Smooth muscle cell (in vitro differentiated cells): ENCODE results near the gene PLEKHA5. TPM values are rescaled to one million over a fixed set of nuclear protein-coding genes. Genes with fewer than 3 reads are reported as not detected.

Experiments used
- DNase-seq: peaks from one replicate; lab custom pipeline; 2025; ENCODE audit not compliant: unreplicated experiment; lab: John Stamatoyannopoulos, UW
- H2AFZ ChIP-seq: fragments of 200-600 bp; sonication (generic); 2 replicates; pipeline ENCODE4 v1.6.0; 2016; ENCODE audit warnings: antibody characterized with exemption, low read depth, mild to moderate bottlenecking
- H3F3A ChIP-seq: fragments of 200-600 bp; sonication (generic); 2 replicates; pipeline ENCODE4 v1.6.0; 2017; ENCODE audit warnings: antibody characterized with exemption, low read depth
- H3K27ac ChIP-seq: fragments of 200-600 bp; sonication (generic); 2 replicates; pipeline ENCODE4 v1.5.1; 2016; ENCODE audit warnings: low read depth, mild to moderate bottlenecking
- H3K27me3 ChIP-seq: fragments of 200-600 bp; sonication (generic); 2 replicates; pipeline ENCODE4 v1.6.1; 2016; ENCODE audit warnings: low read depth, mild to moderate bottlenecking
- H3K36me3 ChIP-seq: fragments of 200-600 bp; sonication (generic); 2 replicates; pipeline ENCODE4 v1.5.1; 2016; ENCODE audit warnings: low read depth
- H3K4me1 ChIP-seq: fragments of 200-600 bp; sonication (generic); 2 replicates; pipeline ENCODE4 v1.5.1; 2016; ENCODE audit warnings: low read depth
- H3K4me2 ChIP-seq: fragments of 200-600 bp; sonication (generic); 2 replicates; pipeline ENCODE4 v1.6.0; 2016; ENCODE audit warnings: mild to moderate bottlenecking
- H3K4me3 ChIP-seq: fragments of 200-600 bp; sonication (generic); 2 replicates; pipeline ENCODE4 v1.5.1; 2016; ENCODE audit warnings: mild to moderate bottlenecking
- H3K79me2 ChIP-seq: fragments of 200-600 bp; sonication (generic); 2 replicates; pipeline ENCODE4 v1.6.0; 2016; ENCODE audit warnings: low read depth, mild to moderate bottlenecking
- H3K9ac ChIP-seq: fragments of 200-600 bp; sonication (generic); 2 replicates; pipeline ENCODE4 v1.6.0; 2016; ENCODE audit warnings: low read depth
- H3K9me3 ChIP-seq: fragments of 200-600 bp; sonication (generic); replicated peaks from 2 replicates; pipeline ENCODE4 v1.5.1; 2016; ENCODE audit warnings: low read depth
- H4K20me1 ChIP-seq: fragments of 200-600 bp; sonication (generic); 2 replicates; pipeline ENCODE4 v1.6.0; 2016; ENCODE audit warnings: low read depth
- CTCF ChIP-seq: fragments of 200-600 bp; sonication (generic); IDR thresholded peaks from 2 replicates; pipeline ENCODE4 v1.5.1; 2017; ENCODE audit warnings: borderline replicate concordance, mild to moderate bottlenecking, antibody characterized with exemption; ENCODE audit not compliant: insufficient read depth, poor library complexity, severe bottlenecking
- WGBS: methylation state at CpG from one replicate; pipeline ENCODE4 v1.1.7; 2016; ENCODE audit warnings: low lambda C conversion rate; 5-methylcytosine and 5-hydroxymethylcytosine counted together
- polyA plus RNA-seq: library from polyadenylated mRNA; unstranded; fragments of >200 nt; fragmentation: Nextera tagmentation; extraction: Ambion mirVana; gene quantifications from 2 replicates; pipeline ENCODE4 v1.2.1, GENCODE V29; 2016
- total RNA-seq: library from RNA; depleted of rRNA; stranded (reverse); fragments of >200 nt; gene quantifications from 2 replicates; pipeline ENCODE4 v1.2.3, GENCODE V29; 2014

Gene PLEKHA5
- total and polyA plus RNA-seq, 2 experiments from 2014 or later, result 21.4 to 43.1 TPM

- Histone ChIP-seq H3K4me2 (peak overlapping the region; percentile 50), H3K4me3 (no peak overlapping the region), H4K20me1 (no peaks in the 10 kb centered on the region), H2AFZ (no peak overlapping the region), H3K9me3 (no peaks in the 10 kb centered on the region), H3K4me1 (peaks cover 18% of the 10 kb centered on the region), H3K9ac (peak overlapping the region; percentile 23), H3K79me2 (peaks cover 3% of the 10 kb centered on the region), H3F3A (peaks cover 10% of the 10 kb centered on the region), H3K36me3 (no peaks in the 10 kb centered on the region), H3K27ac (peak overlapping the region; percentile 88), H3K27me3 (no peaks in the 10 kb centered on the region)
- DNase-seq, result no peak
- 57% methylated on average over 4 of the region's 4 CpGs for WGBS
- no peak for TF ChIP-seq CTCF
These were observed 144.2 kb downstream of the PLEKHA5 start for GRCh38 chr12:19273482-19274330.

- no peak for DNase-seq
- H2AFZ ChIP-seq, result no peak overlapping the region
- H3K36me3 ChIP-seq, result no peaks in the 10 kb centered on the region
- H3K4me1 ChIP-seq, result peaks cover 18% of the 10 kb centered on the region
- no peaks in the 10 kb centered on the region for H4K20me1 ChIP-seq
- H3K27me3 ChIP-seq, result no peaks in the 10 kb centered on the region
- H3K9me3 ChIP-seq, result no peaks in the 10 kb centered on the region
- peaks cover 10% of the 10 kb centered on the region for H3F3A ChIP-seq
- H3K4me2 ChIP-seq, result no peak overlapping the region
- TF ChIP-seq CTCF, result no peak
- H3K27ac ChIP-seq, result no peak overlapping the region
- H3K9ac ChIP-seq, result no peak overlapping the region
- no peak overlapping the region for H3K4me3 ChIP-seq
- peaks cover 3% of the 10 kb centered on the region for H3K79me2 ChIP-seq
These were observed 147.2 kb downstream of the PLEKHA5 start for GRCh38 chr12:19276767-19277166.

- DNase-seq, result no peak
- H4K20me1 ChIP-seq, result no peaks in the 10 kb centered on the region
- no peaks in the 10 kb centered on the region for H3K9me3 ChIP-seq
- H3F3A ChIP-seq, result peaks cover 10% of the 10 kb centered on the region
- TF ChIP-seq CTCF, result no peak
- no peak overlapping the region for H3K4me3 ChIP-seq
- no peak overlapping the region for H3K27ac ChIP-seq
- H3K36me3 ChIP-seq, result no peaks in the 10 kb centered on the region
- H3K4me2 ChIP-seq, result no peak overlapping the region
- peaks cover 3% of the 10 kb centered on the region for H3K79me2 ChIP-seq
- H3K4me1 ChIP-seq, result peaks cover 18% of the 10 kb centered on the region
- H3K9ac ChIP-seq, result no peak overlapping the region
- H2AFZ ChIP-seq, result no peak overlapping the region
- no peaks in the 10 kb centered on the region for H3K27me3 ChIP-seq
These were observed 148.2 kb downstream of the PLEKHA5 start for GRCh38 chr12:19277711-19278110.

- no peak for TF ChIP-seq CTCF
- Histone ChIP-seq H3K79me2 (peaks cover 3% of the 10 kb centered on the region), H3K4me1 (peaks cover 18% of the 10 kb centered on the region), H3K9ac (no peak overlapping the region), H3K9me3 (no peaks in the 10 kb centered on the region), H3K27ac (no peak overlapping the region), H2AFZ (no peak overlapping the region), H3K4me3 (no peak overlapping the region), H3K27me3 (no peaks in the 10 kb centered on the region), H3K4me2 (no peak overlapping the region), H4K20me1 (no peaks in the 10 kb centered on the region), H3F3A (peaks cover 3% of the 10 kb centered on the region), H3K36me3 (peaks cover 3% of the 10 kb centered on the region)
- no peak for DNase-seq
- 86% methylated on average over 2 of the region's 2 CpGs for WGBS
These were observed 148.9 kb downstream of the PLEKHA5 start for GRCh38 chr12:19278407-19278806.
